GM19455 (cell line): Measurements from ENCODE around the gene CTNND2.

ENCODE experiments used
- ATAC-seq: cut with Tn5 transposase; IDR thresholded peaks from one replicate; pipeline ENCODE4 v1.9.1; 2021; ENCODE audit not compliant: unreplicated experiment

CTNND2 gene

DNA sequence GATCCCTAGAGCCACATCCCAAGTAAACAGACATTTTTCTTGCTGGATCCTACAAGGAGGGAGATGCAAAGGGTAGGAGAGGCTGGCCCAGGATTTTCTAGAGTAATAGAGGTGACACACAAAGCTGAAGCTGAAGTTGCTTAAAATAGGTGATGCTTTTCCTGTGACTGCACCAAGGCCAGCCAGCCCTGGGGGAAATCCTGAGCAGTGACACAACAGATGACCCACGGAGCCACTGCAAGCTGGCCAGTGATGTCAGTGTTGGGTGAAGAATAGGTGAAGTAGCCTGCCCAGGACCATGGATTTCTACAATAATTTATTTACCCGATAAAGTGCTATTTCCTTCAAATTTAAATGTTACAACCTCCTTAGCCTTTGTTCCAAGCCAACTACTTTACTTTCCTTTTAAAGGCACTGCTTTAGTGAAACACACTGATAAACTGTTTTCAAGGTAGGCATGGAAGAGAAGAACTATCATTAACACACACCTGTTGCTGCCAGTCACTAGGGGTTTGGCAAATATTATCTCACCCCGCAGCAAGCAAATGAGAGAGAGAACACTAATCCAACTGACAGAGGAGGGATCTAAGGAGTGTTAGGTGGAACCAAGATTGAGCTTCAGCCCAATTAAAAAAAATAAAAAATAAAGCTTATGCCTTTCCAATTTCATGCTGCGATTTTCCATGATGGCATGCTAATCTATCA lies 123.5 kb downstream of the CTNND2 start:
- no peak for ATAC-seq

DNA sequence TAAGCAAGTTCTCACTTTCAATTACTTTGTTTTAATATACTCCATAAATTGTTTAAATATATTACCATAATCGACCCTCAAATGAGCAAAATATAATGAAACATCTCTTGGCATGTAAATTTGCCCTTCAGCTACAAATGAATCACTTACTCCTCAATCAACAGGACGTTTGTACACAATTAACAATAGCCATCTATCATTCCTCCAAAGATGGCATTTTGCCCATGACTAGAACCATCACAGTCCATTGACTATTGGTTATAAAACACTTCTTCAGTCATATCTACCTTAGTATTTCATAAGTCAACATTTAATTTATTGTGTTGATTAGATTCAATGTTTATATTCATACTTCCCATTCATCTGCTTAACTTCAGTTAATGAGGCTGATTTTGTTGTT lies 127.2 kb downstream of the CTNND2 start:
- no peak for ATAC-seq

DNA sequence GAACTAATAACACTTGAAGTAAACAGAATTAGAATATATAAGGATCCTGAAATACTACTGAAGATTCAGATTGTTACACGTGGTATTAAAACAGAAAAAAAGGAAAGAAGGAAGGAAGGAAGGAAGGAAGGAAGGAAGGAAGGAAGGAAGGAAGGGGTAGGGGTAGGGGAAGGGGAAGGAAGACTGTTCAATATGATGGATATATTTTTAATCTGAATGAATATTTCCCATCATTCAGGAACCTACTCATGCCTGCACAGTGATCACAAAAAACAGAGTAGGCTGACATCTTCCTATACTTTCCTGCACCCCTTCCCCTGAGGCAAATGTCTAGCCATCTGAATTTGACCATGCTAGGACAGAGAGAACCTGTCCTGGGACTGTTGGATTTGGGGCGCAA lies 133.9 kb downstream of the CTNND2 start:
- ATAC-seq = no peak

DNA sequence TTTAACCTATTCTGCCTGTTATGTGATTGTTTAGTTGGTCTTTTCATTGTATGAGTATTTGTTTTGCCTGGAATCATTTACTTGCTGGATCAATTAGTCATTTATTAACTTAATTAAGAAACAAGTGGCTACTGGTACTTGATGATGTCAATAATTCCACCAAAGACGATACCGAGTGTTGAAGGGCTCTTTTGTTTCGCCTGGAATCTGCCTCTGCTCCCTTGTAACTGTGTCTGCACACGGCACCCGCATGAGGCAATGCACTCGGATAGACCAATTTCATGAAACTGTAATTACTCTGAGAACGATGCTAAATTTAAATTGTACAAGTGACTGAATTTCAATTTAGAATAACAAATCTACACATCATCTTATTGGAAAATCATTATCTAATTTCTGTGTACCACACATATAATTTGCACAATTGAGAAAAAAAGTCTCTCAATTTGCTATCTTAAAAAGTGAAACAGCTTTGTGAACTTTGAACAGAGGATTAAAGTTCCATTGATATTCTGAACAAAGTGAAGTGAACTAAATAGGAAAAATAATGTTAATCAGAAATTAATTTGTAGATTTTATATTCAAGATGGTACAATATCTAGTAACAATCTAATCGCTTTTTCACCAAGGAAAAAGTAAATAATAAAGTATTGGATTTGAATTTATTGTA lies 143.2 kb downstream of the CTNND2 start:
- ATAC-seq = no peak

DNA sequence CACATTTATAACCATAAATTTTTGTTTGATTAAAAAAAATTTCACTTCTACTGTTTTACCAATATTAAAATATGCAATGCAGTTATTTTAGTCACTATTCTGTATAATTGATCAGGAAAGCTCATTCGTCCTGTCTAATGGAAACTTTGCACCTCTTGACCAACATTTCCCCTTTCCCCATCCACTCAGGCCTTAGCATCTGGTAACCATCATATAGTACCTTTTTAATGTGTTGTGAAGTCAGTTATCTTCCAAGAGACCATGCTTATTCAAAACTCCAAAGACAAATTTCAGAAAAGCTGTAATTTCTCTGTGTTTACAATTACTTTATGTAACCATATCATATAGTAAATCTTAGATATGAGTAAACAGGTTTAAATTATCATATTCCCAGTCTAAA lies 145.9 kb downstream of the CTNND2 start:
- ATAC-seq = no peak

DNA sequence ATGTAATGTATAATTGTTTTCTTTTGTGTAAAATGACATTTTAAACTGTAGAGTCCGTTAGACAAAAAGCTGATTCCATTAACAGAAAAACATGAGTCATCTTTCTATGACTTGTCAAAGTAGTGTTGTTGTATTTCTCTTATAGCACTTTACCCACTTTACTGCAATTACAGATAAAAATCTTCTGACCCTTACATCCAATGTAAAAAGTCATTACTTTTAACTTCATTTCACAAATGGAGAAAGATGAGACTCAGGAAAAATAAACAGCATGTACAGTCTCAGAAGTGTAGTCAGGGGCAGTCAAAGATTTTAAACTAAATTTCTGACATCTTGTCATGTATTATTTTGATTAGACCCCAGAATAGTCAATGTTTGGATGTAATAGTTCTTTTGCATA lies 146.6 kb downstream of the CTNND2 start:
- no peak for ATAC-seq

DNA sequence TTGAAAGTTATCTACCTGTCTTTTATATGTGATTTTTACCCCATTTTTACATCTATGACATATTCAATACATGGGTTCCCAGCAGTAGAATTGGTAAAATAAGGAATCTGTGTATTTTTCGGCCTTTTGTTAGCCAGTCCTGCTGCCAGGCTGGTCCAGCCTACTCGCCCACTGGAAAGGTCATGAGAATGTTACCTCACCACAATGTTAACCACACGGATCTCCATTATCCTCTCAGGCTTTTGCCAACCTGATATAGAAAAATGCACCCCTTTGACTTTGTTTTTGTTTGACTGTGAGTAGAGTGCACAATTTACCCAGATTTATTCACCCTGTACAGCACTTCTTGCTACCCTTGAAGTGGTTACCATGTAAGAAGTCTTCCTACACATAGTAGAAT lies 167.2 kb downstream of the CTNND2 start:
- ATAC-seq = no peak

DNA sequence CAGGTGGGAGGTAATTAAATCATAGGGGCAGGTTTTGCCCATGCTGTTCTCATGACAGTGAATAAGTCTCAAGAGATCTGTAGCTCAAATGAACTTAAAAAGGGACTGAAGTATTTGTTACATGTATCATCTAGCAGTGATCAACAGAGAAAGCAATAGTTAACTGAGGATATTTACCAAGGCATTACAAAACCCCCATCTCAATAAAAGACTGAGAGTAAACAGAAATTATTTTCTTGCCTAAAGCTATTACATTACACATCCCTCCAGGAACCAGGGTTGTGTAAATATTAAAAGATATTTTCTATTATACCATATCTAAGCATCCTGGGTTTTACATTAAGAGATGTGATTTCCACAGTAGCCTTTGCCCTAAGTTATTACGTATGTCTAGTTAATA lies 169.9 kb downstream of the CTNND2 start:
- ATAC-seq = no peak

DNA sequence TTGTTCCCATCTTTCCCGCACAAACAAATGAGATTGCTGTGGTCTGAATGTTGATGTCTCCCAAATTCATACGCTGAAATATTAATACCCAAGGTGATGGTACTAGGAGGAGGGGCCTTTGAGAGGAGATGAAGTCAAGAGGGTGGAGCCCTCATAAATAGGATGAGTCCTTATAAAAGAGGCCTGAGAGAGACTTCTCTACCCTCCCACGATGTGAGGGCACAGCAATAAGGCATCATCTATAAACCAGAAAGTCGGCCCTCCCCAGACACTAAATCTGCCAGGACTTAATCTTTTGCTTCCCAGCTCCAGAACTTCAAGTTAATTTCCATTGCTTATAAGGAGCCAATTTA lies 170.4 kb downstream of the CTNND2 start:
- no peak for ATAC-seq

DNA sequence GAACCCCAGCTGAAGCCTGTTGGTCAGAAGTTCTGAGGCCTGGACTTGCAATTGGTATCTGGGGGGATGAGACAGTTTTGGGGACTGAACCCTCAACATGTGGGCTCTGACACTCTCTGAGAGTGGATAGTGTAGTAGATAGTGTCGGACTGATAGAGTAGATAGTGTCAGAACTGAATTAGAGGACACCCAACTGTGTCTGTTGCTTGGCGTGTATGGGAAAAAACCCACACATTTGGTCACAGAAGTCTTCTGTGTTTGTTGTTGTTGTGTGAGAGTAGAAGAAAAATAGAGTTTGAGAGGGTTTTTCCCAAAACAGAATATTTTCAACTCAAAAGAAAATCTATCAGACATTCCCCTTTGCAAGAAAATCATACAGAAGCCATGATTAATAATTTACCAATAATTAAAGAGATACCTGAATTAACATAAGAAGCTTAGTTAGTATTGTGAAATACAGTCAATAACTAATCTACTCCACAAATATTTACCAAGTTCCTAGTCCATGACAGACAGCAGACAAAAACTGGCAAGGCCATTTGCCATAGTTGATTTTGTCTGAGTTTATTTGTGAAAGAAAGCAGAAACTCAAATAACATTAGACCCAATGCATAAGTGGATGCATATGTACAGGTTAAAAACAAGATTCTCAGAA lies 170.9 kb downstream of the CTNND2 start:
- no peak for ATAC-seq

DNA sequence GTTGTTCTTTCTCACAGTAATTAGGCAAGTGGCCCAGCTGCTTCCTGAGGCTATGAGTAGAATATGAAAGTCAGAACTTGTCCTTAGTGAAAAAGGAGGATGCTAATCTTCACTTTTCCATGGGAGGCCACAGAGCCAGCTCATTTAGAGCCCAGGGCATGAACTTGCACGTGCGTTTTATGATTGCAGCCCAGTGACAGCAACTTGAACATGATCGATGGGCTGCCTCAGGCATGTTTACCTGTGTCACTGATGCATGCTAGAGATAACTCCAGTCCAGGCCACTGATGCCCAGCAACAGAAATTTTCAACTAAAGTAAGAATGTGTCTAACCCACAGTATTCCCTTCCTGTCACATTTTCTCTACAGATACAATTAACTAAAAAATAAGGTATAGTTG lies 179.3 kb downstream of the CTNND2 start:
- no peak for ATAC-seq

DNA sequence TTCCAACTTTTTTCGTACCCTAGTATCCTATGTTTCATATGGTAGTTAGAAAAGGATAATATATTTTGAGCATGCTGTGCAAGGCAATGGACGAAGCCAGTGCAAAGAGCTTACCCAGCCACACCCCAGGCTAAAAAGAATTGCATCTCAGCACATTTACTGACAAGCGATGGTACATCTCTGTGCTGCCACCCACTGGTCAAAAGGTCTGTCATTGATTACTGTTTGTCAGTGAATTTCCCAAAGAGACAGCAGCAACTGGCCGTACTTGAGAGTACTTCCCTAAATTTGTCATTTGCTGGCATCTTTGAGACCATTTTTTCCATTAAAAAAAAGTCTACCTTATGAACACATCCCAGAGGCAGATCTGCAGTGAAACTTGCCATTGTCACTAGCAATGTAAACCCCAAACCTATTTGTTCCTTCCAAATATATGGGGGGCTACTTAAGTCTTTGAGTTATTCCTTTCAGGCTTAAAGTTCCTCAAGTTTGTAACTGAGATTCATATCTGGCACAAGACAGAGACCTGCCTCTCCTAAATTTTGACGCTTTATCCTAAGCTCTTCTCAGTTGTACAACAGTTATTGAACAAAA lies 184.3 kb downstream of the CTNND2 start:
- no peak for ATAC-seq

DNA sequence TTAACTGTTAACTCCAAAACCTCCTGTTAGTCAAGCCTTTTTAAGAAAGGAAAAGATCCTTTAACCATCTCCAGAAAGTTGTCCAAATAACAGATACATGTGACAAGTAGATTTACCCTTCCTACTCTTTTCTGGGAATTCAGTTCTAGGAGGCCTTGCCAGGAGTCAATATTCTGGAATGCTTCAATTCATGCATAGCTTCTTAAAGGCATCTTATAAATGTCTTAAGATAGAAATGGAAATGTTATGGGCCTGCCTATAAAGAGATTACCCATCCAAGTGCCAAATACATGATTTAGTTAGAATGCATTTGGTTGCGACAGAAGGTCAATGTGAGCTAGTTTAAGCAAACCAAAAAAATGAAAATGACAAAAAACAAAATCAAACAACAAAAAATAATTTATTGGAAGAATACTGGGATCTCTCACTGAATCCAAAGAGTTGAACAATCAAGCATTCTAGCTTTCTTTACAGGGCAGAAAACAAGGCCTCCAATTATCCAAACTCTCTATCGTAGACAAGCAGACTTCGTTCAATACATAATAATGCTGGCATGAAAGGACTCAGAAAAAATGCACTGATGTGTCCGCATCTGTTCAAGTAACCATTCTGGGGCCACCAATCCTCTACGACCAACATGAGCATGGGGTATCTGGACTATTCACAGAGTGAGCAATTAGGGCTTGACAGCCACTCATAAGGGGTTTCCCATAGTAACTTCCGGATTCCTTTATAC lies 188.6 kb downstream of the CTNND2 start:
- no peak for ATAC-seq

DNA sequence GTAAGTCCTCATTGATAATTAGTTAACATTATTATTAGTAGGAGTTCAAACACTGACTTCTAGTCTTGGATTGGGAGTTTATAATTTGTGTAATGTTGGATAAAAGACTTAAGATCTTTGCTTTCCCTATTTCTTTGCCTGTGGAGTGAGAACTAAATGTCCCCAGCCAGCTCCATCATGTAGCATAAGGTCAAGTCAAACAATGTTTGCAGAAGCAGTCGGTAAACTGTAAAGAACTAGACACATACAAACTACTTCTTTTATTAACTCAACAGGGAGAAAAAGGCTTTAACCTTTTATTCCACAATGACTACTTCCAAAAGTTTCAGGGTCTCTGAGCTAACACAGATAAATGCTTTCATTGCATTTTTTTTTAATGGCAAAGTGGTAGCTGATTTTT lies 192.3 kb downstream of the CTNND2 start:
- no peak for ATAC-seq

DNA sequence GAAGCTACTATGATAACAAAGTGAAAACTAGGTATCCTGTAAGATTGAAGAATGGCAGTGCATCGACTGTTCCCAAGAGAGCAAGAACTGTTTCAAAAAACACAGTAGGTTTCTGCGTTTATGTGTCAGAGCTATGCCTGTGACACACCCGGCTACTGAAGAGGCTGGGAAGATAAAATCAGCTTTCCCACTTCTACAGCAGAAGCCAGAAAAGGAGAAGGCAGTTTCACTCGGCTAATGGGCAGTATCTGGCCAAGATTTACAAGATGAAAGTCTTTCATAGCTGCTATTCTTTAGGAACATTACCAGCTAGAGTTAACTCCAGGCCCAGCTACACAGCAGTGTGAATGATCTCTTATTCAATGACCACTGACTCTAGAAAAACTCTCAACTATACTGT lies 195.2 kb downstream of the CTNND2 start:
- ATAC-seq = no peak

DNA sequence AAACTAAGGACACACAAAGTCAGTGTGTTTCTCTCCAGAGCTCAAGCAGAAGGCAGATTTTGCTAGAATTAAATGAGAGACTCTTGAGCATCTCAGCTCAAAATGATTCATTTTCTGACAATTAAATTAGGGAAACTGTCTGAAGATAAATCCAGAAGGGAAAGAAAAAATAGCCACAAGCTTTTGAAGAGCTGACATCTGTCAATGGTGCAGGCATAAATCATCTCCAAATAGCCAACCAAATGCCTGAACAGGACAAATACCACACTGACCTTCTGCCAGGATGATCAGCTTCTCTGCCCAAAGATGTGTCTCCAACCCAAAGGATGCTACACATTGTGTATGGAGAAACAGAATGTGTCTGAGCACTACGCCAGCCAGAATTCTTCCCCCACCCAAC lies 199.3 kb downstream of the CTNND2 start:
- no peak for ATAC-seq

DNA sequence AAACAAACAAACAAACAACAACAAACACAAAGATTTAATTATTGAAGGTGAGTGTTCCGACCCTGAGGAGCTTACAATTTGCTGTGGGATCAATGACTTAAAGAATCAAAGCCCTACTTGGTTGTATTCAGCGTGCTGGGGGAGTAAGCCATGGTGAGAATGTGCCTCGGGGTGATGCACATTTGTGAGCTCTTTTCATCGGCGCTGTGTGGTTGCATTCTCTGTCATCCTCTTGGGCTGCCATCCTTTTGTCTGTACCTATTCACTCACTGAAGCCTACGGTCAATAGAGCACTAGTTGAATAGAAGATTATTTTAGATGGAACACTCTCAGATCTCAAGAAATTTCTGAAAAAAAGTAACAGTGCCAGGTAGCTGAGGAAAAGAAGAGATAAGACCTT lies 203.9 kb downstream of the CTNND2 start:
- no peak for ATAC-seq

DNA sequence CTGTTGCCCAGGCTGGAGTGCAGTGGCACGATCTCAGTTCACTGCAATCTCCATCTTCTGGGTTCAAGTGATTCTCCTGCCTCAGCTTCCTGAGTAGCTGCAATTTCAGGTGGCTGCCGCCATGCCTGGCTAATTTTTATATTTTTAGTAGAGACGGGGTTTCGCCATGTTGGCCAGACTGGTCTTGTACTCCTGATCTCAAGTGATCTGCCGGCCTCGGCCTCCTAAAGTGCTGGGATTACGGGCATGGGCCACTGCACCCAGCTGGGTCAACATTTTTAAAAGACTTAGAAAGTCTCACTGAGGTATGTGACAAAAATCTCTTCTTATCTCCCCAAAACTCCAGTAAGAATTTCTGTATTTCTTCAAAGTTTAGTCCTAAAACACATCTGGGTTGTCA lies 211.6 kb downstream of the CTNND2 start:
- no peak for ATAC-seq

DNA sequence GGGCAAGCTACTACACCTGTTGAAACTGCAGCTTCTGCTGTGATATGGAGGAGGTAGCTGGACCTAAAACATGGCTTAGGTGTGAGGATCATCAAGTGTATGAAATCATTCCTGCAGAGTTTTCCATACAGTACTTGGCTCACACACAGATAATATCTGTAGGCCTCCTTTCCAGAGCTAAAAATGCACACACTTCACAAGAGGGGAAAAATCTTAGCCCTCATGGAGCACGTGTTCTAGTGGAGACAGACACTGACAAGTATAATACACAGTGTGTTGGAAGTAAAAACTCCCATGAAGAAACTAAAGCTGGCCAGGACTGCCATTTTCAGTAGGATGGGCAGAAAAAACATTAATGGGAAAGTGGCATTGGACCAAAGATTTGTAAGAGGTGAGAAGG lies 216.7 kb downstream of the CTNND2 start:
- ATAC-seq = no peak

DNA sequence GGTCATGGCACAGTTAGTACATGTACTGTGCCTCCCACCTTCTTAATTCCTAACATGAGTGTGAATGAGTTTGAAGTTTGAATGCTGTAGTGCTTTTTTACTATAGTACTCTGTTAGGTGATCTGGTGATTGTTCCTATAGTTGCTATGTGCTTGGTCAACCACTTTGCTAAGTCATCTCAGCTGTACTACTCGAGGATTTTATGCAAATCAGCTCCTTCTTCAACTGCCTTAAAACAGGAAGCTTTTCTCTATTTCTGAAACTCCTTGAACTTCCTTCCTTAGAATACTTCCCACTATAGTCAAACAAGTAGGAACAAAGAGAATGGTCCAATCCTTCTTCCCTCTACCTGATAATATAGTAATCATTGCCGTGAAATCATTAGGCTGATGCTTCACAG lies 219.6 kb downstream of the CTNND2 start:
- ATAC-seq = no peak

DNA sequence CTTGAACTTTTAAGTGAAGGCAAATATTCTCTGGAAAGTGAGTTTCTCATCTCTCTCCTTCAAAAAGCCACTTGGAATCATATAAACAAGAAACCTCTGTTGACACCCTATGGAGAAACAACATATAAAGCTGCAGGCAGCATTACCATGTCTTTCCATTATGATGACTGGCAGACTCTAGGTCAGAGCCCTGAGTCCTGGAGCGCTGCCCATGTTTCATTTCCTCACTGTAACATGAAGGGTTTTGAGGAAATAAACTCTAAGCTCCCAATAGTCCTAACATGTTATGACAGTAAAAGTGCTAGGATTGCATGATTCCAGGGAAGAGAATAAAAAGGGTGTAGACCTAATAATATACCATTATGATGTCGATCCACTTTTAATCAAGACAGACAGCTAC lies 220.6 kb downstream of the CTNND2 start:
- ATAC-seq = no peak

DNA sequence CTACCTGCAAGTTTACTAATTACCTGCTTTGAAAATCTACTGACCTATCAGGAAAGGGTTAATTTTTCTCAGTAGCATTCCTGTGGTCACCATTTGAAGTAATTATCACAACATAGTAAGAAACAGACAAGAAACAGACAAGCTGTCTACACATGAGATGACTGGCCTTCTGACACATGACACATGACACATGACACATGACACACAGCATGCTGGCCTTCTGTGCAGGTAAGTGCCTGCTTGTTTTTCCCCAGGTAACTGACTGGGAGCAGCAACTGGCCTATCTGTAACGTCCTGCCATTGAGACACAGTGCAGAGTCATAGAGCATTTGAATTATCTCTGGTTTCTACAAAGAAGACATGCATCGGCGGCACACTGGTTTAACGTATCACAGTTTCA lies 222.4 kb downstream of the CTNND2 start:
- no peak for ATAC-seq
